HL-60/S4 treated with phorbol 12-myristate 13-acetate at 8.2 ng/mL for 4 days and 3 days (cell line): ENCODE data around the gene MORN5.

Experiments
- in situ Hi-C: fragments of 300-500 bp; cut with MboI; formaldehyde crosslinking; loops from 2 replicates; pipeline ENCODE4 v1.15.0; 2022; ENCODE audit warnings: low sequenced_read_pairs

The MORN5 gene

DNA sequence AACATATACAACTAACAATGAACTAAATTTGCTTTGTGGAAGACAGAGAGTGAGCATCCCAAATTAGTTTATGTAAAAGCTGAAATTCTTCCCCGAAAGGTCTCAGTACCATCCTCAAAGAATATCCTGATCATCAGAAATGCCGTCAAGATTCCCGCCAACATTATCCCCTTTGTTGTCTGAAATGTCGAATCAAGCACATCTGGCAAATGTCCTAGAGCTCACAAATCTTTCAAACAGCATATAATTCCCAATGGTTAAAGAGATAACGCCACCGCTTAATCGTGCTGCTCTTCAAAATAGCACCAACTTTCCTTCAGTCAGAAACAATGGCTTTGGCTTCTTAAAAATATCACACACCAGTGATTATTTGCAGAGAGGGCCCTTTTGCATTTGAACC lies 23.8 kb downstream of the MORN5 start:
- in situ Hi-C loops: no loop called here

DNA sequence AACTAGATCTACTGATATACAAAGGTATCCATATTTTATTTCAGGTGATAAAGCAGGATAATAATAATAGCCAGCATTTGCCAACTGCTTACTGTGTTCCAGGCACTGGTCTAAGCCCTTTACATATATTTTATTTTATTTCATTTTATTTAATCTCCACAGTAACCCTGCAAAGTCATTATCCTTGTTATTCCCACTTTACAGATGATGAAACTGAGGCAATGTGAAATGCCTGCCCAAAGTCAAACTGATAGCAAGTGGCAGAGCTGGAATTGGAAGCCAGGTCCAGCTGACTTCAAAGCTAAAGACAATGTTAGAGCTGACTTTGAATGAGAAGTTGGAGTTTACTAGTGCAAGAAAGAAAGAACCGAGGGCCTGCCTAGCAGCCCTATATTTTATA lies 24.8 kb downstream of the MORN5 start:
- in situ Hi-C loops: no loop called here

DNA sequence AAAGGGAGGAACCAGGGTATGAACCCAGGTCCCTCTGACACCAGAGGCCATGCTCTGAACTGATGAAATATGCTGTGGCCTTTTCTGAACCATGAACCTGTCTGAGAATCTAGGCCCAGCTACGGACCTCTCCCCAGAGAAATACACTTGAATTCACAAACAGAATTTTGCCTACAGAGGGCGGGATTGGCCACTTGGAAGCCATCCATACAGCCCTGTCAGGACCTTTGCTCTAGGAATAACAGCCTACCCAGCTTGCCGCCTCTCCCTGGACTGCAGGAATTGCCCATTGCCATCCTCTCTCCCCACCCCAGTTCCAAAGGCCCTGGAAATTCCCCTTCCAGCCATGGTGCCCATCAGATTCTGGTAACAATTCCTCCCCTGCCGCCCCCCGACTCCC lies 26.6 kb downstream of the MORN5 start:
- in situ Hi-C loops: no loop called here

DNA sequence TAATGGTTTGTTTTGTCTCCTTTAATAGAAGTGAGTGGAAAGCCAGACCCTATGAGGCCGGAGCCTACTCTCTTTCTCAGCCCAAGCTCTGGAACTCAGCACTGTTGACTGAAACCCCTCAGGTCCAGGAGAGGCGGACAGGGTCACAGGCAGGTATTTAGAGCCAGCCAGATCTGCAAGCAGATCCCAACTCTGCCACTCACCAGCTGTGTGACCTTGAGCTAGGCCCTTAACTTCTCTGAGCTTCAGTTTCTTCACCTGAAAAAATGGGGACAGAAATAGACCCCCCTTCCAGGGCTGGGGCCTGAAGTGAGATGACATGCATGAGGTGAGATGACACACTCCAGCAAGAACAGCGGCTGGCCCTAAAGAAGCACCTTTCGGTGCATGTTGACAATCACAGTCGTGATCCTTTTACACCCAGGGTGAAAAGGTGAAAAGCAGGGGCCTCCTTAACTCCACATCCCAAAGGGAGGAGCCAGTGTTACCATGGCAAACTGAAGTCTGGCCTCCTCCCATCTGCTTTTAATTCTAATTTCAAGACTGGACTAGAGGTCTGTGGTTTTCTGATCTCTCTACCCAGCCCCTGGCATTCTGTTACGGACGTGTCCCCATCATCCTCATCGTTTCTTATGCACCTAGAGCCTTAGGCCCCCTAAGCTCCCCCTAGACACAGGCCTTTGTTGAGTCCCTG lies 27.2 kb downstream of the MORN5 start:
- in situ Hi-C loops: no loop called here

DNA sequence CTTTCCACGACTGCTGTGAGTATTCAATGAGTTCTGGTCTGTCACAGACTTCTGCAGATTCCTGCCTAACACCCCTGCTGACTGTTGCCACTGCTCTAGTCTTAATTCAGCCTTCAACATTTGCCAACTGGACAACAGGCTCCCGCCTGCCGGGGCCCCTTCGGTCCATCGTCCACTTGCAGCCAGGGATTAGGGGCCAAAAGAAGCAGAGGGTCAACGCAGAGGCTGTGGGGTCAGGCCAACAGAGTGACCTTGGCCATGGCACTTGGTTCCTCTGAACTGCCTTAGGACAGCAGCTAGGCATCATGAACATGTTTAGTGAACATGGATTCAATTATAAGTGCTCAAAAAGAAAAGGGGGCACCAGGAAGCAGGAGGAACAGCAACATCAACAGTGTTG lies 28.7 kb downstream of the MORN5 start:
- in situ Hi-C loops: no loop called here

DNA sequence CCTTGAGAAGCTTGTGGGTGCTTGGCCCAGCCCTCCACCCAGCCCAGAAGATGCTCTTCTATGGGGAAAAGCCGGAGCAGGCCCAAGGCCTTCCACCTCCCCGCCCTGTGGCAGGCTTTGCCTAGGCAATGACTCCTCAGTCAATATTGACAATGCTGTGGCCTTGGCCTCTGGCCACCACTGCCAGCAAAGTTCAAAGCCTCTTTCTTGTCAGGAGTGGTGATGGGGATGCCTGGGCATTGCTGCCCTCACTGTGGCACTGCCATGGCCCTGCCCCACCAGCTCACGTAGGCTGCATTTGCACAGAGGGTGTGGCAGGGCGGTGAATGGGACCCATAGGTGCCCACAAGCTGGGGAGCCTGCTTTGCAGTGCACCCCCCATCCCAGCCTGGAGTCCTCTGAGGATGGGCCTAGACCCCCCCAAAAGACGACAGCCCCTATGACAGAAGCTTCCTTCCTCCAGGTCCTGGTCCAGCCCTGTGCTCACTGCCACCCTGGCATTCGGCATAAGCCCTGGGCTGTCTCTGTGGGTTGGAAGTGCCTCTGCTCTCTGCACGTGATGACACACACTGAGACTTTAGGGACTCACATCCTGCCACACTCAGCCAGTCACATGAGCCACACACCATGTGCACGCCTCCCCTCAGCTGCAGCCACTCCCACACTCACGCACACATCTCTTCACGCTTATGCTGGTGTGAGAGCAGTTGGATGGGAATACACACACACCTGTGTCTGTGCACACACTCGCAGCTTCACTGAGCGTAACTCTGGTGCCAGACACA lies 31.1 kb downstream of the MORN5 start:
- in situ Hi-C loops: no loop called here

DNA sequence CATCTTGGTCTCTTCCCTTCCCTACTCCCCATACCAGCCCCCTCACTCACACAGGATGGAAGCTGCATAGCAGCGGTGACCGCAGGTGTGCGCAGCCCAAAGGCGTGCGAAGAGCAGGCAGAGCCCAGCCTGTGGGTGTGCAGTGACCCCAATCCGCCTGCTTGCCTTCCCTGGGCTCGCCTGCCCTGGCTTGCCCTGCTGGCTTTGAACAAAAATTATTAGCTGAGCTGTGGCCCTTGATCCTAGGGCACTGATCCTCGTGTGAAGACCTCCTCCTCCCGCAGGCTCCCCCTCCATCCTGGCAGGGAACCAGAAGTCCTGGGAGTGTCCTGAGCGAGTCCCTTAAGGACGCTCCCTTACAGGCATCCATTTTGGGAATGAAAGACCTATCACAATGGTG lies 31.9 kb downstream of the MORN5 start:
- in situ Hi-C loops: no loop called here

DNA sequence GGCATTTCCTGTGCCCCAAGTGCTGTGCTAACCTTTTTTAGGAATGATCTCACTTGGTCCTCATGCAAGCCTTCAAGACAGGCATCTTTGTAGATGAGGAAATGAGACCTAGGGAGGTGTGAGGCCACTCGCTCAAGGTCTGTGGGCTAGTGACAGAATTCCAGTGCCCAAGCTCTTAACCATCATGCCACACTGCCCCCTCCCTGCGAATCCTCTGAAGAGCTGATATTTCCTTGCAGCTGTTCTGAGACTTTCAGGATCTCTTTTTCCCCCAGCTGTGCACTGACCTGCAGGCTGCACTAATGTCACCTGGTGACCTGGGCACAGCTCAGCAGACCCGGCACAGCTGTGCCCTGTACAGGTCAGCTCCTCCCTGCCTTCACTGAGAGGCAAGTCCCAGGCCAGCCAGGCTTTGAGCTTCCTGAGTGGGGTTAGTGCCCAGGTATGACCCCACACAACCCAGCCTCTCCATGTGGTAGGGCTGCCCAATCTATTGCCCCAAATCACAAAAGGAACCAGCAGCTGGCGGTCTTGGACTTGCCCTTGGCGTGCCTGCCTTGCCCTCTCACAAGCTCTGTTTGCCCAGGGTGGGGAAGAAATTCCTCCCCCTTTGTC lies 32.7 kb downstream of the MORN5 start:
- in situ Hi-C loops: no loop called here

DNA sequence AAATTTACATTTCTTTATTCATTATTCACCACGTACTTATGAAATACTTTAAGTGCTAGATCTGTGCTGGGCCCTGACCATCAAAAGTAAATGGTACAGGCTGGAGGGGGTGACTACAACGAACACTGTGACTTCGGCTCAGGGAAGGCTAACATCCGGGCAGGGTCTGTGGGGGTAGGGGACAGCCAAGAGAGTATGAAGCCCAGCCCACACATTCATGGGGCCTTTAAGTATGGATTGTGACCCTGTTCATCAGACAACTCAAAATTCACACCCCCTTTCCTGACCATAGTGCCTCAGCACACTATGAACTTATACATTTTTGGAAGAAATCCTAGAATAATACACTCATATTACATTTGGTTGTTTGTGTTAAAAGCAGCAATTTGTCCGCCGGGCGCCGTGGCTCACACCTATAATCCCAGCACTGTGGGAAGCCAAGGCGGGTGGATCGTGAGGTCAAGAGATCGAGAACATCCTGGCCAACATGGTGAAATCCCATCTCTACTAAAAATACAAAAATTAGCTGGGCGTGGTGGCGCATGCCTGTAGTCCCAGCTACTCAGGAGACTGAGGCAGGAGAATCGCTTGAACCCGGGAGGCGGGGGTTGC lies 33.3 kb downstream of the MORN5 start:
- in situ Hi-C loops: no loop called here

DNA sequence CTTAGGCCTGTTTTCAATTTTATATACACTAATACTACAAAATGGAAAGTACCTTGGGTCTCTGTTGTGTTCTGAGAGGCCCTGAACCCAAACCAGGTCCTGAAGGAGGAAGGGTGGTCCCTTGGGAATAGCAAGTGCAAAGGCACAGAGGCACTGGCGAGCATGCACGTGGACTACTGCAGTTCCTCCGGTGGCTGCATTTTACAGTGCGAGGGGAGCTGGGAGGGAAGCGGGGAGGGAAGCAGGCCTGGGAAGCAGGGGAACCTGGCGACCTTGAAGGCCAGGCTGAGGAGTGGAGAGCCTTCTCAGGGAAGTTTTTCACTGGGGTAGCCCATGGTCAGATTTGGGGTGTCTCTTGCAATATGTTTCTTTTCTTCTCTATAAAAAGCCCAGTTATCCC lies 33.9 kb downstream of the MORN5 start:
- in situ Hi-C loops: no loop called here

DNA sequence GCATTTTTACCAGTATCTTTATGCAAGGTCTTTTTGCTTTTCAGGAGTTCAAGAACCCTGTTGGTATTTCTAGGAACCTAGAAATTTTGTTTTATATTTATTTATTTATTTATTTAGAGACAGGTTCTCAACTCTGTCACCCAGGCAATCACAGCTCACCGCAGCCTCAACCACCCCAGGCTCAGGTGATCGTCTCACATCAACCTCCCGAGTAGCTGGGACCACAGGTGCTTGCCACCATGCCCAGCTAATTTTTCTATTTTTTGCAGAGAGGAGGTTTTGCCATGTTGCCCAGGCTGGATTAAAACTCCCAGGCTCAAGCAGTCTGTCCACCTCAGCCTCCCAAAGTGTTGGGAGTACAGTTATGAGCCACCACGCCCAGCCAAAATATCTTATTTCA lies 36.2 kb downstream of the MORN5 start:
- in situ Hi-C loops: no loop called here

DNA sequence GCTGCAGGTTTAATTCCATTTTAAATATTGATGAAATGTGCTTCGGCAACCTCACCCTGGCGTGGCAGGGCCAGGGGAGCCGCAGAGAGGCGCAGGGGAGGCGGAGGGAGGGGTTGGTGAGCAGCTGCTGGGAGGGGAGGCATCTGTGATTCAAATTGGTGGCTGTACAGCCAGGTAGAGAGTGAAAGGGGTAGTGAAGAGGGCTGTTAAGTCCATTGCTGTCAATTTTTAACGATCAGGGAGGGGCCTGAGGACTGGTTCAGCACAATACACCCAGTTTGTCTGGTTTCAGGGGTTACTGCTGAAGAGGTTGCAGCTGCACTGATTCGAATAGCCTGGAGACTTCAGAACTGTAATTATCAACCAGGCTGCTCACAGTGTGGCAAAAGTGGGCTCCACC lies 37.7 kb downstream of the MORN5 start:
- in situ Hi-C loops: no loop called here

DNA sequence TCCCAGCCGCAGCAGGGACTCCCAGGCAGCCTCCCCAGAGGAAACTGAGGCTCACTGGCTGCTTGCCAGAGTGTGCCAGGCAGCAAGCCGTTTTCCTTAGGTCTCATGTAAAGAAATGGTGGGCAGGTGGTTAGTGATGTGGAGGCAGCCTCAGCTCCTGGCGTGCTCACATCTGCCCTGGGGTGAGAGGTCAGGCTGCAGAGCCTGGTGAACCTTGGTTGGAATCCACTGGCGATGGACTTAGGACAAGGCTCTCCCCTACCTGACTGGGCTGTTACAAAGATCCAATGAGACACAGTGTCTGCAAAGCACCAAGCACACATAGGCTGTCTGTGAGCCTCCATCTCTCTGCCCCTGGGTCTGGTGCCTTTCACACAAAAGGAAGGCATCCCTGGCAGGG lies 38.2 kb downstream of the MORN5 start:
- in situ Hi-C loops: no loop called here

DNA sequence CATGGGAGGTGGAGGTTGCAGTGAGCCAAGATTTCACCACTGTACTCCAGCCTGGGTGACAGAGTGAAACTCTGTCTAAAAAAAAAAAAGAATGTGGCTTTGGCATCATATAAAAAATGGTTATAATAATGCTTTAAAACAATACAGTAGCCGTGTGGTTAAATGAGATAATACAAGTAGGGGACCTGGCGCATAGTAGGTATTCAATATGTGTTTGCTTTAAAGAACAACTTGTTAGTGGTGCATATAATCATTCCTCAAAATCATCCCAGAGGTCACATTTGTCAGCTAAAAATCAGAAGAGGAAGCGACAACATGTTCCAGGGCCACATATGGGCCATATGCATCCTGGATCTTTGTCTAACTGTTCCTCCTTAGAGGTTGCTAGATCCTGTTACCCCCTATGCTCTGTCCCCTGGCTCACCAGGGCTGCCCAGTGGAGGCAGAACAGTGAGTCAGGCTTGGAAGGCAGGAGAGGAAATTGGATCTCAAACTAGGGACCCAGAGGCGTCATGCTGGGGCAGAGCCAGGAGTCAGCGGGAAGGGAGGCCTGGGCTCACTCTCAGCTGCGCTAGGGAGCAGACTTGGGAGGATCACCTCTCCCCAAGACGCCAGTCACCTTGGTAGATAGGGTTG lies 41.4 kb downstream of the MORN5 start:
- in situ Hi-C loops: no loop called here

DNA sequence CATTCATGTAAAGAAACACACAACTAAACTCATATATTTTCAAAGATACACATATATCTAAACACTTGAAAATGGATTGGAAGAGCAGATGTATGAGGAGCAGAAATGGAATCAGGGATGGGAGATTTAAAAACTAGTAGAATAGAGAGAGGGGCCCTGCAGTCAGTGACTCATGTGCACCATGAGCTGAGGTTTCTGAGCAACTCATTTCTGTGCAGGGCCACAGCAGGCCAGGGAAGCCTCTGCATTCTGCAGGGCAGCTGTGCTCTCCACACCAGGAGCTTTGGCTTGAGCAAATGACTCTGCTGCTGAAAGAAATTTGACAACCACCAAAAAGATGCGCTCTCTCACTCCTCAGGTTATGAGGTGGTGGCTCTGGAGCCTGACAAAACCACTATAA lies 41.9 kb downstream of the MORN5 start:
- in situ Hi-C loops: no loop called here

DNA sequence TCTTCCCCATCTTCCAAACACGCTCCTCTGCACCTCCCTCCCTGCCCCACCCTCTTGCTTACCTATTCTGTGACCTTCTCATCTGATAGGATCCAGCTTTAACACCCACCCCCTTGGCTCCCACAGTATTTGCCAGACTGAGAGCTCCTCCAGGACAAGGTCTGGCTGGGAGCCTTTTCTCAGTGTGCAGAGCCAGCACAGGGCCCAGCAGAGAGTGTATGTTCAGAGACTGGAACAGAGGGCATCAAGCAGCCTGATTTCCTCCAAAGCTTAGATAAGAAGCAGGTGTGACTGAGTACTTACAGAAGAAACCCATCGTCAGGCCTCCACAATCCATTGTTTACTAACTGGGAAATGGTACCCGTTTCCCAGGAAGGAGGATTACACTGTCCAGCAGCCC lies 42.4 kb downstream of the MORN5 start:
- in situ Hi-C loops: no loop called here

DNA sequence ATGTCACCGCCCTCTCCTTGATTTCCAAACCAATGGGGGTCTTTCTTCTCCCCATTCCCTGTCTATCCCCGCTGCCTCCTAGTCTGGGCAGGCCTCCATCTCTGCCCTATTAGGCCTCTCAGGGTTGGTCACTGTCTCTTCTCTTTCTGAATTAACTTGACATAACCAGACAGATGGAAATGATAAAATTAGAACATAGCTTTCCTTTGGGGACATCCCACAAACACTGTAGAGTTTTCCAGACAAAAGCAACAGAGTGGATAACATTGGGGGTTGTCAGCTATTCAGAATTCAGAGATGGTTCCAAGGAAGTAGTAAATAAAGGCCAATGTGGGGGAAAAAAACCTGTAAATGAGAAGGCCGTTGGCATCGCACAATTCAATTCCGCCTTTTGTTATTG lies 44.3 kb downstream of the MORN5 start:
- in situ Hi-C loops: no loop called here

DNA sequence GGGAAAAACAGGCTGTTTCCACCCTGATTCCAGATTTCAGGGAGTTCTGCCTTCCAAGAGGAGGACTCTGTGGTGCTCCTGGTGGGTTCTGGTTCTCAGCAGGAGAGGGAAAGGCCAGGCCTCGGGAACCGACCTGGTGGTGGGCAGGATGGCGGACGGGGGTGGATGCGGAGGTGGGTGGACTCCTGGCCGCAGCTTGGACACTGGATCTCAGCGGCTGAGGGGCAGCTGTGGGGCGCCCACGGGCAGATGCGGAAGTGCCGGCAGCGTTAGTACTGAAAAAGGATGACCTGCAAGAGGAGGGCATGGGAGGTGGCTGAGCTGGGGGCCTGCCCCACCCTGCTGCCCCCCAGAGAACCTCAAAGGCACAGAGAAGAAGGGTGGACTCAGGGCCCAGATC lies 44.8 kb downstream of the MORN5 start:
- in situ Hi-C loops: no loop called here

DNA sequence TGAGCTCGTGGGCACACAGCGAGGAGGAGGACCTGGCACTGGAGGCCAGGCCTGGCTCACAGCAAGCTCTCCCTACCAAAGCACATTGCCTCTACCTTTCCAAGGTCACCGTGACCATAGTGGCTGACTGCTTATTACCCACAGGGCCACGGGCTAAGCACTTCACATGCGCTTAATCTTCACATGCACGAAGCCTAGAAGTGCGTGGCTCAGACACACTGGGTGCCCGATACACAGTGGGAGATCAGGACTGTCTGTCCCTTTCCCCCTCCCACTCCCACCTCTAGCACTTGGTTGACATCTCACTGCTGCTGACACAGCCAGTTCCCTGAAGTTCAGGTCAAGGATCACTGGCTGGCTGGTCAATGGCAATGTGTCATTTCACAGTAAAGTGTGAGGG lies 45.5 kb downstream of the MORN5 start:
- in situ Hi-C loops: no loop called here

DNA sequence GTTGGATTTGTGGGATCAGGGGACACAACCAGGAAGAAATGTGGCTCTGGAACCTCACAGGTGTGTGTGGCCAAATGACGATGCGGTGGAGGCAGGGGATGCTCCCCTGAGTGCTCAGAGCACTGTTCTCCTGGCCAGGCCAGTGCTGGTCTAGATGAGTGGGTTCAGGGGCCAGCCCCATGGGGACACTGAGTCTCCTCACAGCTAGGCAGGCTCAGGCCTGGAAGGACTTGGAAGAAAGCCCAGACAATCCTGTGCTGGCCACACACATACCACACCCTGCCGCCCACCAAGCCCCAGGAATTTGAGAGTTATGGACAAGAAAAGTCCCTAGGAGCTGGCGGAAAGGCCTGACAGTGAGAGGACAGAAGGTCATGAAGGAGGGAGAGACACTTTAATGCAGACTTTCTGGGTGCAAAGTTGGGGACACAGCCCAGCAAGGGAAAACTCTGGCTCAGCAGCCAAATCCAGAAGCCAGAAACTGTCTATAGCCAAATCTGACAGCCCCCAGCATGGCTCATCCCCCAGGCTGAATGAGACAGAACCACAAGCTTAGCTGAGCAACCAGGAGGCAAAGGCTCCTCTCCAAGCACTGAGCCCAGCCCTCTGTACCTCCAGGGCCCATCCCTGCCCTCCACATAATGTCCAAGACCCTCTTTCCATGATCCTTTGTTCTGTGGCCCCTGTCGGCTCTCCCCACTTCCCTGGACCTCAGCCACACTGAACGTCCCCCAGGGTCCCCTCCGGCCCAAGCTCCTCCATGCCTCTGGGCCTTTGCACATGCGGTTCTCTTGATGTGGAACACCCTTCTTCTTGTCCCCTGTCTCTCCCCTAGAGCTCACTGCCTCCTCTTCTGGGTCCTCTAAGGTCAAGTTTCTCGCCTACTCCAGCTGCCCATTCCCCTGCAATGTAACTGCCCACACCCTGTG lies 46.7 kb downstream of the MORN5 start:
- in situ Hi-C loops: no loop called here
